Activated naive CD8-positive, alpha-beta T cell treated with anti-CD3 and anti-CD28 coated beads, Interleukin-2, amount 10 ng/mL, durations not matched to agents 7 days and 5 days (primary cell): Measurements from ENCODE around the gene BCAS4. TPM values are rescaled to one million over a fixed set of nuclear protein-coding genes. Genes with fewer than 3 reads are reported as not detected.
A peak's percentile ranks its signal among the peaks of the same experiment; 100 is the strongest.
"Not testable (repeated sequence)": the region's sequence is repeated elsewhere in the genome, so short reads cannot be mapped to it uniquely, and the experiment has no call there.

Source experiments
- ATAC-seq: fragments of 150-1000 bp; cut with Tn5 transposase; one replicate; pipeline ENCODE4 v1.10.0; 2021; ENCODE audit warnings: low read depth, moderate library complexity
- POLR2A ChIA-PET: fragments of 350-600 bp; sonication (Branson Sonifier 250); formaldehyde crosslinking; loops from one replicate; lab custom pipeline; 2021; ENCODE audit warnings: antibody characterized with exemption; lab: Charles Lee
- DNase-seq: peaks from one replicate; pipeline ENCODE4 v3.0.0; 2021
- H3K27ac Mint-ChIP-seq: one replicate; pipeline ENCODE4 v1.8.0; 2022; ENCODE audit warnings: mild to moderate bottlenecking, mixed read lengths
- H3K27me3 Mint-ChIP-seq: one replicate; pipeline ENCODE4 v1.8.0; 2022; ENCODE audit warnings: mild to moderate bottlenecking, moderate library complexity, mixed read lengths
- H3K36me3 Mint-ChIP-seq: one replicate; pipeline ENCODE4 v1.8.0; 2021; ENCODE audit warnings: mild to moderate bottlenecking, mixed read lengths
- H3K4me1 Mint-ChIP-seq: one replicate; pipeline ENCODE4 v1.8.0; 2021; ENCODE audit warnings: mixed read lengths
- H3K4me3 Mint-ChIP-seq: one replicate; pipeline ENCODE4 v1.8.0; 2022; ENCODE audit warnings: mild to moderate bottlenecking, moderate library complexity, mixed read lengths
- H3K9me3 Mint-ChIP-seq: one replicate; pipeline ENCODE4 v1.8.0; 2021; ENCODE audit warnings: mixed read lengths
- total RNA-seq, 2 experiments: library from RNA; stranded (reverse); gene quantifications; one replicate each; pipeline ENCODE4 v1.2.3, GENCODE V29; 2021

The BCAS4 gene
- total RNA-seq, 2 experiments from 2014 or later: 35.0 to 35.2 TPM

- not testable (repeated sequence) for H3K4me1 Mint-ChIP-seq, H3K27ac Mint-ChIP-seq, DNase-seq, ATAC-seq, H3K27me3 Mint-ChIP-seq, H3K9me3 Mint-ChIP-seq, H3K36me3 Mint-ChIP-seq, H3K4me3 Mint-ChIP-seq
- POLR2A ChIA-PET: interaction anchor here (1.1 kb wide), 1 partner anchor 9 kb away, joined by 3 read pairs; no protein-coding TSS in a partner anchor
Measured at GRCh38 chr20:50778994-50779393, 15.9 kb upstream of the BCAS4 start.

GRCh38 chr20:50783390-50783789 lies 11.5 kb upstream of the BCAS4 start:
- H3K27me3 Mint-ChIP-seq: peaks cover 20% of the 10 kb centered on the region
- ATAC-seq (no peak), DNase-seq (no peak)
- no peak overlapping the region for H3K4me3 Mint-ChIP-seq
- H3K4me1 Mint-ChIP-seq: no peaks in the 10 kb centered on the region
- H3K36me3 Mint-ChIP-seq: no peaks in the 10 kb centered on the region
- POLR2A ChIA-PET: interaction anchor here (1.2 kb wide), 1 partner anchor 10 kb away, joined by 4 read pairs; no protein-coding TSS in a partner anchor
- no peak overlapping the region for H3K27ac Mint-ChIP-seq
- no peaks in the 10 kb centered on the region for H3K9me3 Mint-ChIP-seq

GRCh38 chr20:50783903-50784302 lies 11.0 kb upstream of the BCAS4 start:
- POLR2A ChIA-PET: interaction anchor here (1.2 kb wide), 1 partner anchor 9 kb away, joined by 4 read pairs; no protein-coding TSS in a partner anchor
- no peak for DNase-seq
- Mint-ChIP-seq H3K27ac (no peak overlapping the region), H3K36me3 (no peaks in the 10 kb centered on the region), H3K9me3 (no peaks in the 10 kb centered on the region), H3K4me1 (no peaks in the 10 kb centered on the region), H3K4me3 (no peak overlapping the region), H3K27me3 (peaks cover 20% of the 10 kb centered on the region)
- no peak for ATAC-seq

- DNase-seq (no peak), ATAC-seq (no peak)
- H3K27me3 Mint-ChIP-seq: peaks cover 14% of the 10 kb centered on the region
- H3K9me3 Mint-ChIP-seq: no peaks in the 10 kb centered on the region
- H3K4me3 Mint-ChIP-seq: no peak overlapping the region
- no peak overlapping the region for H3K27ac Mint-ChIP-seq
- H3K36me3 Mint-ChIP-seq: no peaks in the 10 kb centered on the region
- POLR2A ChIA-PET: interaction anchor here (1.2 kb wide), 1 partner anchor 9 kb away, joined by 4 read pairs; no protein-coding TSS in a partner anchor
- no peaks in the 10 kb centered on the region for H3K4me1 Mint-ChIP-seq
Measured at GRCh38 chr20:50784464-50784863, 10.4 kb upstream of the BCAS4 start.

- Mint-ChIP-seq H3K27ac (no peak overlapping the region), H3K36me3 (no peaks in the 10 kb centered on the region), H3K4me1 (peaks cover 5% of the 10 kb centered on the region), H3K27me3 (peaks cover 14% of the 10 kb centered on the region), H3K9me3 (no peaks in the 10 kb centered on the region), H3K4me3 (no peak overlapping the region)
- DNase-seq: no peak
- ATAC-seq: no peak
- POLR2A ChIA-PET: no interaction called here
Measured at GRCh38 chr20:50786703-50787102, 8.2 kb upstream of the BCAS4 start.

- no peak for ATAC-seq
Measured at GRCh38 chr20:50787181-50787580, 7.7 kb upstream of the BCAS4 start.

GRCh38 chr20:50788045-50788991 lies 6.5 kb upstream of the BCAS4 start:
- H3K36me3 Mint-ChIP-seq: no peaks in the 10 kb centered on the region
- H3K9me3 Mint-ChIP-seq: no peaks in the 10 kb centered on the region
- POLR2A ChIA-PET: interaction anchor here (0.5 to 8.6 kb wide), 3 partner anchors 9 to 142 kb away, joined by 3 to 130 read pairs (median 4); partner anchors contain the start of gene ADNP
- peaks cover 5% of the 10 kb centered on the region for H3K4me1 Mint-ChIP-seq
- H3K27me3 Mint-ChIP-seq: peaks cover 14% of the 10 kb centered on the region
- ATAC-seq (no peak), DNase-seq (no peak)
- no peak overlapping the region for H3K27ac Mint-ChIP-seq
- no peak overlapping the region for H3K4me3 Mint-ChIP-seq

More at GRCh38 chr20:50787181-50787580, 7.7 kb upstream of the BCAS4 start:
- no peak for DNase-seq
- no peak overlapping the region for H3K27ac Mint-ChIP-seq
- no peaks in the 10 kb centered on the region for H3K9me3 Mint-ChIP-seq
- peaks cover 14% of the 10 kb centered on the region for H3K27me3 Mint-ChIP-seq
- no peaks in the 10 kb centered on the region for H3K36me3 Mint-ChIP-seq
- H3K4me1 Mint-ChIP-seq: peaks cover 5% of the 10 kb centered on the region
- no peak overlapping the region for H3K4me3 Mint-ChIP-seq
- POLR2A ChIA-PET: interaction anchor here (0.7 kb wide), 1 partner anchor 144 kb away, joined by 4 read pairs; the partner anchor contains the start of gene ADNP

GRCh38 chr20:50789968-50790650 lies 4.8 kb upstream of the BCAS4 start:
- peaks cover 10% of the 10 kb centered on the region for H3K4me1 Mint-ChIP-seq
- no peaks in the 10 kb centered on the region for H3K36me3 Mint-ChIP-seq
- ATAC-seq: no peak
- no peaks in the 10 kb centered on the region for H3K9me3 Mint-ChIP-seq
- H3K27ac Mint-ChIP-seq: peak overlapping the region; percentile 77
- H3K27me3 Mint-ChIP-seq: peaks cover 9% of the 10 kb centered on the region
- H3K4me3 Mint-ChIP-seq: no peak overlapping the region
- POLR2A ChIA-PET: interaction anchor here (0.6 to 8.6 kb wide), 6 partner anchors 14 to 168 kb away, joined by 3 to 130 read pairs (median 4); partner anchors contain the start of genes ADNP, DPM1 and MOCS3
- no peak for DNase-seq

GRCh38 chr20:50790651-50791277 lies 4.1 kb upstream of the BCAS4 start:
- POLR2A ChIA-PET: interaction anchor here (0.6 to 8.6 kb wide), 7 partner anchors 13 to 442 kb away, joined by 3 to 130 read pairs (median 4); partner anchors contain the start of genes ADNP, DPM1 and MOCS3
- ATAC-seq: peak; percentile 67
- Mint-ChIP-seq H3K27ac (peak overlapping the region; percentile 77), H3K4me3 (peak overlapping the region; percentile 50), H3K36me3 (no peaks in the 10 kb centered on the region), H3K9me3 (no peaks in the 10 kb centered on the region), H3K4me1 (peaks cover 13% of the 10 kb centered on the region), H3K27me3 (peaks cover 9% of the 10 kb centered on the region)
- DNase-seq: peak; percentile 87

GRCh38 chr20:50792708-50793574 lies 1.9 kb upstream of the BCAS4 start:
- DNase-seq (no peak), ATAC-seq (no peak)
- Mint-ChIP-seq H3K9me3 (no peaks in the 10 kb centered on the region), H3K27ac (no peak overlapping the region), H3K27me3 (no peaks in the 10 kb centered on the region), H3K4me1 (peaks cover 18% of the 10 kb centered on the region), H3K36me3 (peaks cover 2% of the 10 kb centered on the region), H3K4me3 (no peak overlapping the region)
- POLR2A ChIA-PET: interaction anchor here (0.6 to 8.6 kb wide), 7 partner anchors 9 to 750 kb away, joined by 3 to 130 read pairs (median 4); partner anchors contain the start of genes ADNP, DPM1, MOCS3 and NFATC2

GRCh38 chr20:50793575-50794016 lies 1.3 kb upstream of the BCAS4 start:
- H3K36me3 Mint-ChIP-seq, ATAC-seq, H3K27me3 Mint-ChIP-seq, H3K9me3 Mint-ChIP-seq: not testable (repeated sequence)
- Mint-ChIP-seq H3K27ac (peak overlapping the region; percentile 58), H3K4me1 (peaks cover 18% of the 10 kb centered on the region), H3K4me3 (peak overlapping the region; percentile 70)
- POLR2A ChIA-PET: interaction anchor here (0.6 to 8.6 kb wide), 10 partner anchors 10 to 749 kb away, joined by 3 to 130 read pairs (median 4); partner anchors contain the start of genes ADNP, DPM1, MOCS3 and NFATC2
- peak; percentile 66 for DNase-seq
